Left ventricle myocardium inferior (tissue), 1 donor: ENCODE measurements around the gene MYO10. TPM values are rescaled to one million over a fixed set of nuclear protein-coding genes. Genes with fewer than 3 reads are reported as not detected.
"Not testable (repeated sequence)": the region's sequence is repeated elsewhere in the genome, so short reads cannot be mapped to it uniquely, and the experiment has no call there.

Experiments used
- DNase-seq: peaks from one replicate; pipeline ENCODE4 v3.0.0-alpha.2; 2020
- H3K27ac ChIP-seq: fragments of 200-600 bp; replicated peaks from 2 replicates; pipeline ENCODE4 v1.8.0; 2021
- H3K27me3 ChIP-seq: fragments of 200-600 bp; 2 replicates; pipeline ENCODE4 v1.8.0; 2021; ENCODE audit warnings: low read depth
- H3K36me3 ChIP-seq: fragments of 200-600 bp; 2 replicates; pipeline ENCODE4 v1.8.0; 2021
- H3K4me1 ChIP-seq: fragments of 200-600 bp; 2 replicates; pipeline ENCODE4 v1.8.0; 2021
- H3K4me3 ChIP-seq: fragments of 200-600 bp; 2 replicates; pipeline ENCODE4 v1.8.0; 2021; ENCODE audit warnings: mild to moderate bottlenecking, moderate library complexity
- H3K9me3 ChIP-seq: fragments of 200-600 bp; replicated peaks from 2 replicates; pipeline ENCODE4 v1.8.0; 2021
- CTCF ChIP-seq: fragments of 200-600 bp; IDR thresholded peaks from 2 replicates; pipeline ENCODE4 v1.8.0; 2021; ENCODE audit warnings: antibody characterized with exemption, mild to moderate bottlenecking, borderline replicate concordance
- intact Hi-C: fragments of 100-400 bp; cut with micrococcal nuclease; formaldehyde crosslinking; loops from one replicate; pipeline ENCODE4 v1.11.0; 2022
- total RNA-seq: library from RNA; stranded (reverse); fragmentation: NEBNext Ultra II Directional; extraction: Animal tissue kit (Norgen Biotek cat#: 25700); gene quantifications from one replicate; pipeline ENCODE4 v1.2.1, GENCODE V29; 2021
- donor health status: DM: no; HTN: yes; CAD: no; lungs with severe emphysema.

The MYO10 gene
- total RNA-seq, 1 donor from 2014 or later: 5.0 TPM

GRCh38 chr5:16880547-16880946 lies 55.5 kb downstream of the MYO10 start:
- no peak overlapping the region for H3K4me3 ChIP-seq
- no peaks in the 10 kb centered on the region for H3K4me1 ChIP-seq
- H3K36me3 ChIP-seq: peaks cover 9% of the 10 kb centered on the region
- no peak for DNase-seq
- intact Hi-C loops: no loop called here
- H3K27ac ChIP-seq: no peak overlapping the region
- no peaks in the 10 kb centered on the region for H3K9me3 ChIP-seq
- no peaks in the 10 kb centered on the region for H3K27me3 ChIP-seq
- TF ChIP-seq CTCF: no peak

- H3K4me1 ChIP-seq: no peaks in the 10 kb centered on the region
- no peak overlapping the region for H3K4me3 ChIP-seq
- intact Hi-C loops: no loop called here
- H3K36me3 ChIP-seq: peaks cover 9% of the 10 kb centered on the region
- H3K27ac ChIP-seq: no peak overlapping the region
- no peaks in the 10 kb centered on the region for H3K9me3 ChIP-seq
- DNase-seq: no peak
- no peak for TF ChIP-seq CTCF
- H3K27me3 ChIP-seq: no peaks in the 10 kb centered on the region
These were observed 56.4 kb downstream of the MYO10 start for GRCh38 chr5:16879650-16880049.

GRCh38 chr5:16879191-16879590 lies 56.9 kb downstream of the MYO10 start:
- H3K36me3 ChIP-seq: peaks cover 9% of the 10 kb centered on the region
- no peaks in the 10 kb centered on the region for H3K27me3 ChIP-seq
- DNase-seq: no peak
- no peak for TF ChIP-seq CTCF
- H3K4me1 ChIP-seq: no peaks in the 10 kb centered on the region
- no peaks in the 10 kb centered on the region for H3K9me3 ChIP-seq
- H3K4me3 ChIP-seq: no peak overlapping the region
- H3K27ac ChIP-seq: no peak overlapping the region
- intact Hi-C loops: no loop called here

GRCh38 chr5:16877267-16877935 lies 58.7 kb downstream of the MYO10 start:
- Histone ChIP-seq H3K4me1 (no peaks in the 10 kb centered on the region), H3K4me3 (no peak overlapping the region), H3K9me3 (peaks cover 12% of the 10 kb centered on the region), H3K27me3 (no peaks in the 10 kb centered on the region), H3K36me3 (peaks cover 17% of the 10 kb centered on the region), H3K27ac (no peak overlapping the region)
- no peak for TF ChIP-seq CTCF
- no peak for DNase-seq
- intact Hi-C loops: no loop called here

- peaks cover 17% of the 10 kb centered on the region for H3K36me3 ChIP-seq
- DNase-seq, H3K4me3 ChIP-seq, H3K27me3 ChIP-seq, H3K4me1 ChIP-seq, H3K27ac ChIP-seq, intact Hi-C loops: not testable (repeated sequence)
- peaks cover 13% of the 10 kb centered on the region for H3K9me3 ChIP-seq
These were observed 61.7 kb downstream of the MYO10 start for GRCh38 chr5:16874424-16874823.

- Histone ChIP-seq H3K9me3 (peaks cover 13% of the 10 kb centered on the region), H3K27ac (no peak overlapping the region), H3K4me3 (no peak overlapping the region), H3K4me1 (peaks cover 6% of the 10 kb centered on the region), H3K27me3 (no peaks in the 10 kb centered on the region), H3K36me3 (peaks cover 11% of the 10 kb centered on the region)
- TF ChIP-seq CTCF: no peak
- DNase-seq: no peak
- intact Hi-C loops: no loop called here
These were observed 64.2 kb downstream of the MYO10 start for GRCh38 chr5:16871746-16872339.
